ENCODE results near the gene OPN4.

GRCh38 chr10:86655173-86655540 lies 810 bp downstream of the OPN4 start:
- TF ChIP-seq, protein P1, sequence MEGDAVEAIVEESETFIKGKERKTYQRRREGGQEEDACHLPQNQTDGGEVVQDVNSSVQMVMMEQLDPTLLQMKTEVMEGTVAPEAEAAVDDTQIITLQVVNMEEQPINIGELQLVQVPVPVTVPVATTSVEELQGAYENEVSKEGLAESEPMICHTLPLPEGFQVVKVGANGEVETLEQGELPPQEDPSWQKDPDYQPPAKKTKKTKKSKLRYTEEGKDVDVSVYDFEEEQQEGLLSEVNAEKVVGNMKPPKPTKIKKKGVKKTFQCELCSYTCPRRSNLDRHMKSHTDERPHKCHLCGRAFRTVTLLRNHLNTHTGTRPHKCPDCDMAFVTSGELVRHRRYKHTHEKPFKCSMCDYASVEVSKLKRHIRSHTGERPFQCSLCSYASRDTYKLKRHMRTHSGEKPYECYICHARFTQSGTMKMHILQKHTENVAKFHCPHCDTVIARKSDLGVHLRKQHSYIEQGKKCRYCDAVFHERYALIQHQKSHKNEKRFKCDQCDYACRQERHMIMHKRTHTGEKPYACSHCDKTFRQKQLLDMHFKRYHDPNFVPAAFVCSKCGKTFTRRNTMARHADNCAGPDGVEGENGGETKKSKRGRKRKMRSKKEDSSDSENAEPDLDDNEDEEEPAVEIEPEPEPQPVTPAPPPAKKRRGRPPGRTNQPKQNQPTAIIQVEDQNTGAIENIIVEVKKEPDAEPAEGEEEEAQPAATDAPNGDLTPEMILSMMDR (conservative IDR thresholded peaks at IDR 0.05; ENCODE audit: low read length), result no peak
- TF ChIP-seq EZH2phosphoT487 (IDR thresholded peaks at IDR 0.05; ENCODE audit: borderline replicate concordance, low read depth, low read length), result no peak

All from OCI-LY7 (cell line).